IPS-18c (cell line): ENCODE data around the gene CETN1.

Source experiments
- H3K4me3 ChIP-seq: 2 replicates; pipeline ENCODE4 v1.7.0; 2013; ENCODE audit warnings: low read depth, mild to moderate bottlenecking, low read length, moderate library complexity; ENCODE audit not compliant: insufficient read depth
- H3K9me3 ChIP-seq: one replicate; pipeline ENCODE4 v1.6.1; 2013; ENCODE audit warnings: mild to moderate bottlenecking, low read length, moderate library complexity; ENCODE audit not compliant: control insufficient read depth, insufficient read depth

CETN1 gene

GRCh38 chr18:573385-573784, 6.8 kb upstream of the CETN1 start:
- H3K9me3 ChIP-seq = no peaks in the 10 kb centered on the region
- H3K4me3 ChIP-seq = no peak overlapping the region

- Histone ChIP-seq H3K4me3 (no peak overlapping the region), H3K9me3 (no peaks in the 10 kb centered on the region)
These were observed 5.9 kb upstream of the CETN1 start for GRCh38 chr18:574149-574860.

- Histone ChIP-seq H3K9me3 (no peaks in the 10 kb centered on the region), H3K4me3 (no peak overlapping the region)
These were observed 5.1 kb upstream of the CETN1 start for GRCh38 chr18:574865-575645.

- Histone ChIP-seq H3K9me3 (peaks cover 2% of the 10 kb centered on the region), H3K4me3 (no peak overlapping the region; the same call in 1 of the 2 replicates)
These were observed 3.3 kb upstream of the CETN1 start for GRCh38 chr18:576924-577323.

- Histone ChIP-seq H3K4me3 (no peak overlapping the region), H3K9me3 (peaks cover 2% of the 10 kb centered on the region)
These were observed 2.4 kb upstream of the CETN1 start for GRCh38 chr18:577643-578375.

GRCh38 chr18:579238-579637, 942 bp upstream of the CETN1 start:
- Histone ChIP-seq H3K4me3 (no peak overlapping the region), H3K9me3 (peaks cover 2% of the 10 kb centered on the region)

- Histone ChIP-seq H3K9me3 (peaks cover 2% of the 10 kb centered on the region), H3K4me3 (no peak overlapping the region)
These were observed 916 bp downstream of the CETN1 start for GRCh38 chr18:581096-581495.

GRCh38 chr18:582465-582864, 2.3 kb downstream of the CETN1 start:
- no peak overlapping the region for H3K4me3 ChIP-seq

GRCh38 chr18:595068-595467, 14.9 kb downstream of the CETN1 start:
- Histone ChIP-seq H3K9me3 (no peaks in the 10 kb centered on the region), H3K4me3 (no peak overlapping the region)

More at GRCh38 chr18:582465-582864, 2.3 kb downstream of the CETN1 start:
- peaks cover 2% of the 10 kb centered on the region for H3K9me3 ChIP-seq

- Histone ChIP-seq H3K4me3 (no peak overlapping the region), H3K9me3 (no peaks in the 10 kb centered on the region)
These were observed 15.4 kb downstream of the CETN1 start for GRCh38 chr18:595571-595970.

GRCh38 chr18:596288-596881, 16.2 kb downstream of the CETN1 start:
- no peaks in the 10 kb centered on the region for H3K9me3 ChIP-seq
- no peak overlapping the region; the same call in 1 of the 2 replicates for H3K4me3 ChIP-seq

- Histone ChIP-seq H3K4me3 (no peak overlapping the region), H3K9me3 (no peaks in the 10 kb centered on the region)
These were observed 18.0 kb downstream of the CETN1 start for GRCh38 chr18:598124-598589.

GRCh38 chr18:600107-600506, 19.9 kb downstream of the CETN1 start:
- no peak overlapping the region for H3K4me3 ChIP-seq

GRCh38 chr18:604771-605170, 24.6 kb downstream of the CETN1 start:
- H3K9me3 ChIP-seq = no peaks in the 10 kb centered on the region
- H3K4me3 ChIP-seq = no peak overlapping the region

More at GRCh38 chr18:600107-600506, 19.9 kb downstream of the CETN1 start:
- no peaks in the 10 kb centered on the region for H3K9me3 ChIP-seq

GRCh38 chr18:607930-608329, 27.8 kb downstream of the CETN1 start:
- Histone ChIP-seq H3K9me3 (no peaks in the 10 kb centered on the region), H3K4me3 (no peak overlapping the region)

GRCh38 chr18:610214-610928, 30.2 kb downstream of the CETN1 start:
- no peak overlapping the region for H3K4me3 ChIP-seq
- no peaks in the 10 kb centered on the region for H3K9me3 ChIP-seq

- H3K4me3 ChIP-seq = no peak overlapping the region
- no peaks in the 10 kb centered on the region for H3K9me3 ChIP-seq
These were observed 32.0 kb downstream of the CETN1 start for GRCh38 chr18:612156-612555.
